Measurements from ENCODE around the gene NPTX2. TPM values are rescaled to one million over a fixed set of nuclear protein-coding genes. Genes with fewer than 3 reads are reported as not detected.

NPTX2 gene
- total RNA-seq, 1 experiment from 2014 or later = not detected

GRCh38 chr7:98569691-98570337 is 47.3 kb upstream of the NPTX2 start (continued):
- TF ChIP-seq CTCF (IDR thresholded peaks at IDR 0.05 in 2 of 3, conservative IDR thresholded peaks at IDR 0.05 in 1 of 3; ENCODE audit: borderline replicate concordance in 1 of 3, insufficient read depth in 1 of 3, low read depth in 2 of 3, low read length in 2 of 3) (no peak), SP1 (IDR thresholded peaks at IDR 0.05; ENCODE audit: low read depth) (no peak), RAD21 (IDR thresholded peaks at IDR 0.05; ENCODE audit: low read depth) (no peak), ATF3 (IDR thresholded peaks at IDR 0.05) (no peak)

- Histone ChIP-seq H4K20me1 (ENCODE audit: insufficient read depth) (no peaks in the 10 kb centered on the region), H3K4me3 (replicated peaks in 1 of 2; ENCODE audit: low read depth in 1 of 2, low read length in 2 of 2) (no peak overlapping the region), H3K4me1 (ENCODE audit: control insufficient read depth in 1 of 2, insufficient read depth in 2 of 2, low read length in 2 of 2) (no peaks in the 10 kb centered on the region), H2AFZ (ENCODE audit: low read depth, low read length, poor library complexity, severe bottlenecking) (no peak overlapping the region), H3K79me2 (ENCODE audit: insufficient read depth, low read length) (no peaks in the 10 kb centered on the region), H3K9me3 (ENCODE audit: control insufficient read depth in 1 of 2, insufficient read depth in 1 of 2, low read depth in 1 of 2, low read length in 2 of 2) (peaks cover 8 to 11% of the 10 kb centered on the region in 2 experiments; a peak in 3 of 4 replicates), H3K36me3 (ENCODE audit: control insufficient read depth in 1 of 2, insufficient read depth in 2 of 2, low read length in 2 of 2) (no peaks in the 10 kb centered on the region), H3K27ac (ENCODE audit: low read depth, low read length) (no peak overlapping the region), H3K9me2 (ENCODE audit: insufficient read depth) (no peaks in the 10 kb centered on the region), H3K4me2 (ENCODE audit: low read length) (no peak overlapping the region), H3K9ac (ENCODE audit: low read length) (no peak overlapping the region), H3K27me3 (ENCODE audit: insufficient read depth, low read length) (no peaks in the 10 kb centered on the region)
- ChIA-PET RAD21 (ENCODE audit: low non-redundant PET in 1 of 2, low total read pairs in 2 of 2, uncharacterized antibody in 2 of 2, unreplicated experiment in 2 of 2) (no interaction called here), POLR2A (no interaction called here), CTCF (no interaction called here)
- TF ChIP-seq JUND (IDR thresholded peaks at IDR 0.05) (no peak), ELF1 (IDR thresholded peaks at IDR 0.05; ENCODE audit: borderline replicate concordance, low read depth) (no peak), EZH2phosphoT487 (IDR thresholded peaks at IDR 0.05; ENCODE audit: borderline replicate concordance) (no peak), CBX3 (IDR thresholded peaks at IDR 0.05; ENCODE audit: low read depth) (no peak), EGR1 (IDR thresholded peaks at IDR 0.05; ENCODE audit: low read depth) (no peak), EZH2 (IDR thresholded peaks at IDR 0.05) (no peak), SP1 (IDR thresholded peaks at IDR 0.05; ENCODE audit: low read depth) (no peak), REST (IDR thresholded peaks at IDR 0.05; ENCODE audit: low read depth) (no peak), MAX (IDR thresholded peaks at IDR 0.05) (no peak), TCF7L2 (IDR thresholded peaks at IDR 0.05; ENCODE audit: borderline replicate concordance, extremely low read depth, insufficient read depth, insufficient read length) (no peak), POLR2AphosphoS5 (IDR thresholded peaks at IDR 0.05; ENCODE audit: low read depth, low read length) (no peak), POLR2A (IDR thresholded peaks at IDR 0.05; ENCODE audit: borderline replicate concordance, extremely low read depth, insufficient read depth, insufficient read length) (no peak), SIN3A (IDR thresholded peaks at IDR 0.05; ENCODE audit: low read depth) (no peak), RAD21 (IDR thresholded peaks at IDR 0.05; ENCODE audit: low read depth) (no peak), SRF (IDR thresholded peaks at IDR 0.05; ENCODE audit: low read depth) (no peak), CEBPB (IDR thresholded peaks at IDR 0.05; ENCODE audit: low read depth) (no peak), YY1 (IDR thresholded peaks at IDR 0.05; ENCODE audit: extremely low read depth, insufficient replicate concordance, low read depth, low read length) (no peak), ZNF274 (IDR thresholded peaks at IDR 0.05; ENCODE audit: low read depth, low read length) (no peak)
- ATAC-seq (no peak), DNase-seq (ENCODE audit: low read depth, low spot score) (no peak)
- no TSS peak for BruUV-seq (replicated peaks)
- intact Hi-C loops (cut with micrococcal nuclease) = no loop called here
Observed at GRCh38 chr7:98571006-98571405, 46.1 kb upstream of the NPTX2 start.

All from HCT116 (cell line).